HuH-7 (cell line): ENCODE measurements around the gene MRPL40.
"Not testable (repeated sequence)": the region's sequence is repeated elsewhere in the genome, so short reads cannot be mapped to it uniquely, and the experiment has no call there.

Source experiments
- DNase-seq: peaks from one replicate; pipeline ENCODE4 v3.0.0; 2011; ENCODE audit warnings: low spot score

Gene MRPL40

GRCh38 chr22:19407649-19408606, 24.4 kb upstream of the MRPL40 start:
- no peak for DNase-seq

DNA sequence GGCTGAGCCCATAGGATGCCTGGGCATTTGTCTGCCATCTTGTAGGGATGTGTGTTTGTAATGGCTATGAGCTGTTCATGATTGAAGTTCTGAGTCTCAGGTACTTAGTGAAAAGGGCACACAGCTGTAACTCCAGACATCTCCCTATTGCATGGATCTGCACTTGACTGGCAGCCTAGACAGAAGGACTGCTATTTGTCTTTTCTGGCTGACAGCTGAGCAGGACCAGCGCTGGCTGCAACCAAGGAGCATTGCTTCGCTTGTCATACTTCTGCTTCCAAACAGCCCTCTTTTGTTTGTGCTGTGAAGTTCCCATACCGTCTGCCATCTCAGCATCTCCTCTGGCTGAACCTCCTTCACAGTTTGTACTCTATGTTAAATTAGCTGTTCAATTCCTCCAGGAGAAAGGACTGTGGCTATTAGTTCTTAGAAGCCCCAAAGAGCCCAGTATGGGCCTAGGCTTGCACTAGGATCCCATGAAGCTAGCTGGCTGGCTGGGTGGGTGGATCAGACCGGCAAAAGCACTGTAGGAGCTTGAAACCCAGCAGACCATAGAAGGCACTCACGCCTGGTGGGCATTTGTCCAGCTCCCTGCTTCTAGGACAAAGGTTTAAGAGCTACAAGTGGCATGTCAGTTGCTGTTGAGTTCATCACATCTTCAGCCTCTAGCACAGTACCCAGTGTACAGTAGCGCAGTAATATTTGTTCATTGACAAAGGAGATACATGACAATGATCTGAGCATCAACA, 21.2 kb upstream of the MRPL40 start:
- DNase-seq: no peak

GRCh38 chr22:19411690-19412045, 20.7 kb upstream of the MRPL40 start:
- DNase-seq: no peak

GRCh38 chr22:19412478-19412877, 19.9 kb upstream of the MRPL40 start:
- no peak for DNase-seq

- DNase-seq: no peak
These were observed 19.4 kb upstream of the MRPL40 start for GRCh38 chr22:19412923-19413322.

- no peak for DNase-seq
These were observed 13.3 kb upstream of the MRPL40 start for GRCh38 chr22:19419086-19419463.

GRCh38 chr22:19419464-19420178, 12.7 kb upstream of the MRPL40 start:
- no peak for DNase-seq

DNA sequence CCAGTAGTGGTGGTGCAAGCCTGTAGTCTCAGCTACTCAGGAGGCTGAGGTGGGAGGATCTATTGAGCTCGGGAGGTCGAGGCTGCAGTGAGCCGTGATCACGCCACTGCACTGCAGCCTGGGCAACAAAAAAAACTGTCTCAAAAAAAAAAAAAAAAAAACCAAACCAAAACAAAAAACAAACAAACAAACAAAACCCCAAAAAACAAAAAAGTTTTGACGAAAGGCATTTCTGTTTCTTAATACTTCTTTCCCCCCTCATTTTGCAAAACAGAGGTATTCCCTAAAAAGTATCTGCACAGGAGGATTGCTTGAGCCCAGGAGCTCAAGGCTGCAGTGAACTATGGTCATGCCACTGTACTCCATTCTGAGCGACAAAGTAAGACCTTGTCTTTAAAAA, 12.0 kb upstream of the MRPL40 start:
- no peak for DNase-seq

- DNase-seq: no peak
These were observed 9.7 kb upstream of the MRPL40 start for GRCh38 chr22:19422440-19423301.

GRCh38 chr22:19424186-19424500, 8.2 kb upstream of the MRPL40 start:
- no peak for DNase-seq

- peak; percentile 34 for DNase-seq
These were observed 2.1 kb upstream of the MRPL40 start for GRCh38 chr22:19429950-19430889.

- peak; percentile 36 for DNase-seq
These were observed 1.3 kb upstream of the MRPL40 start for GRCh38 chr22:19430890-19431541.

GRCh38 chr22:19431649-19432132, 654 bp upstream of the MRPL40 start, which contains the start of gene HIRA:
Gene HIRA, minus strand, starts transcription at chr22:19431733. Its CDS starts 257 bp downstream, at chr22:19431476.
- DNase-seq: peak; percentile 72

- DNase-seq: no peak
These were observed 2.1 kb downstream of the MRPL40 start for GRCh38 chr22:19434401-19434800.

DNA sequence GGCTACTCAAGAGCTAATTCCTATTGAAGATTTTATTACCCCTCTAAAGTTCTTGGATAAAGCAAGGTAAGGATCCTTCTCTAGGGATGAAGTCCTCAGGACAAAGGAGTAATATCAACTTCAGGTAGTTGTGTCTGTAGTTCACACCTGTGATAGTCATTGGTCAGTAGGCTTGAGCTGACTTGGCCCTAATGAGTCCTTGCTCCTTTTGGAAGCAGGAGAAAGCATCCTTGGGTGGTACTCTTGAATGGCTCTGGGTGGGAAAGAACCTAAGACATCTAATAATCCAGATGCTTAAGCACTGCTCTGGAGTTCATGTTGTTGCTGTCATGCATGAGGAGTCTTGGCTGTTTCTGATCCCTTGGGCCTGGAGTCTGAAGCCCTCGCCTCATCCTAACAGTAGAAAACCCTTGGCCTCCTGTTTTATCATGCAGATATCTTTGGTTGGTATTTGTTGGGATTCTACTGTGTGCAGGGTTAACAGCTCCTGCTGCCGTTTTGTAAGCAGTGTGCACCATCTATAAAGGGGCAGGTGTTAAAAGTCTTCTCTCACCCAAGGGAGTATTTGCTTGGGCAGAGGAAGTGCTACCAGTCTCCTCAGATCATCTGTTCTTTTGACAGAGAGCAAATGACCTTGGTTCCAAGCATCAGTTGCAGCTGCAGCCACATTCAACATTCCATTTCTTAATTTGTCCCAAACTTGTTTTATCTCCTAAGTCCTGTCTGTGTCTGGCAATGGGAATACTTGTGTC, 2.7 kb downstream of the MRPL40 start:
- DNase-seq: no peak

GRCh38 chr22:19436444-19437161, 4.3 kb downstream of the MRPL40 start:
- DNase-seq: not testable (repeated sequence)

DNA sequence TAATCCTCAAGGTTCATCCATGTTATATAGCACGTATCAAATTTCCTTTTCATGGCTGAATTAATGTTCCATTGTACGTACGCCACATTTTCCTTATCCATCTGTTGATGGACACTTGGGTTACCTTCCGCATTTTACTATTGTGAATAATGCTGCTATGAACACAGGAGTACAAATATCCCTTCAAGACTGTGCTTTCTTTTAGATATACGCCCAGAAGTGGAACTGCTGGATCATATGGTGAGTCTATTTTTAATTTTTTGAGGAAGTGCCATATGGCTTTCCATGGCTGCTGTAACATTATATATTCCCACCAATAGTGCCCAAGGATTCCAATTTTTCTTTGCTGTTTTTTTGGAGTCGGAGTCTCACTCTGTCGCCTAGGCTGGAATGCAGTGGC, 6.0 kb downstream of the MRPL40 start:
- DNase-seq: no peak

DNA sequence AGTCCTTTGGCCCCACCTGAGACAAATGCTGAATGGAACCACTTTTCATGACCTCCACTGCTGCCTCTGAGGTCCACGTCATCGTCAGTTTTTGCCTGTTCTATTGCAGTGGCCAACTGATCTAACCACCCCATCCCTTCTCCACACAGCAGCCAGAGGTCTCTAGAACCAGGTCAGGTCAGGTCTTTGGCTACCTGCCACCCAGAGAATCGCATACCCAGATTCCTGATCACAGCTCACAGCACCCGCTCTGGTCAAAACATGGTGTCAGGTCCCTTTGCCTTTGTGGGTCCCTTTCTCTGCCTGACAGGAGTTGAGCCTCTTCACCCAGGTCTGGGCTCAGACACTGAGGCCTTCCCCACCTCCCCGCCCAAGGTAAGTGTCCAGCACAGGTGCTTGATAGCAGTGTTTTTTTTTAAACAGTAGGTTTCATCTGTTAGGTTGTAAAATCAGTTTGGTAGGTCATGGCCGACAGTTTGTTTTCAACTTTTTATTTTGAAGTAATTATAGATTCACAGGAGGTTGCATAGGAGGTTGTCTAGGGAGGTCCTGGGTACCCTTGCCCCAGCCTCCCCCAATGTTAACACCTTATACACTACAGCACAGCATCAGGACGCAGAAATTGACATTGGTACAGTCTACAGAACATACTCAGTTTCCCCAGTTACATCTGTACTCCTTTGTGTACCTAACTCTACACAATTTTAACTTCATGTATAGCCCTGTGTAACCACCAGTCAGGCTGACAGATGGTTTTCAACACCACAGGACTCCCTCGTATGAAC, 8.3 kb downstream of the MRPL40 start:
- no peak for DNase-seq
